ENCODE measurements around the gene MAZ. TPM values are rescaled to one million over a fixed set of nuclear protein-coding genes. Genes with fewer than 3 reads are reported as not detected.

Gene MAZ
- total and polyA plus RNA-seq, 2 of the 8 experiments (the other 6 are each of a cell fraction or from before 2014, with no cell fraction given) = 219 to 380 TPM

DNA sequence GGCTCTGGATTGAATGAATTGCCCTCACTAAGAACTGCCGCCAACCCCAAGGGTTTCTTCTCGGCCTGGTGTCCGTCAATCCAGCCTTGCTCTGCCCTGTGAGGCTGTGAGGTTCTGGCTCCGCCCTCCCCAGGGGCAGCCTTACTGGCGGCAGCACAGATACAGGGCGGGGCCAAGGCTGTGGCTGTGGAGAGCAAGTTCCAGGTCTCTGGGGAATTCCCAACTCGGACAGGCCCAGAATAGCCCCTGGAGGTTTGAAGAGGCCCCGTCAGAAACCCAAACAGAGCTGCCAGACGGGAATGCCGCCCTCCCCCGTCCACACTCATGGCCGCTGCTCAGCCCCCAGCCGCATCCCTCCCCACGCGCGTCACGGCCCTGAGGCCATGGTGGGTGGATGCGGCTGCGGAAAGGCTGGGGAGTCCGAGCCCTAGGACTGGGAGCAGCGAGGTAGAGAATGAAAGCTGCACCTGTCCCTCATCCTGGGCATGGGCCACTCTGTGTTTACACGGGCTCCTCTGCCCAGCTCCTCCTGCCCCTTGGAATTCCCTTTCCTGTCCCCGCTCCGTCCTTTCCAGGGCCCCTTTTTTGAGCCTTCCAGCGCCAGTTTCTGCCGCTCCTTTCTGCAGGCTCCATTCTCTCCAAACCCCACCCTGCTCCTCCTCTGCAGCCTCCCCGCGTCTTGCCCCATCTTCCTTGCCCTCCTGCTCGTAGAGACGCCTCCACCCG is 5.0 kb downstream of the MAZ start (continued):
- TF ChIP-seq EP300 (IDR thresholded peaks at IDR 0.05; ENCODE audit: borderline replicate concordance in 1 of 2, low read depth in 2 of 2, low read length in 2 of 2) (no peak), POLR2A (IDR thresholded peaks at IDR 0.05; ENCODE audit: control extremely low read depth in 1 of 2, low read depth in 2 of 2, low read length in 2 of 2) (peak in 1 of 2 experiments; percentile 78; a peak in 1 of 3 replicates), SIN3A (conservative IDR thresholded peaks at IDR 0.05 in 1 of 2, IDR thresholded peaks at IDR 0.05 in 1 of 2; ENCODE audit: low read depth in 1 of 2, low read length in 2 of 2) (peak; percentile 73 to 87), TAF7 (optimal IDR thresholded peaks at IDR 0.05; ENCODE audit: borderline replicate concordance, low read depth, low read length) (peak; percentile 17), HDAC6 (IDR thresholded peaks at IDR 0.05; ENCODE audit: low read depth, low read length) (no peak), POLR2AphosphoS5 (IDR thresholded peaks at IDR 0.05; ENCODE audit: low read depth, low read length) (peak; percentile 83), CBX5 (IDR thresholded peaks at IDR 0.05; ENCODE audit: low read depth, low read length) (no peak), SAP30 (IDR thresholded peaks at IDR 0.05; ENCODE audit: insufficient read depth, insufficient replicate concordance, low read length) (peak; percentile 75), TCF12 (IDR thresholded peaks at IDR 0.05; ENCODE audit: low read depth, low read length) (no peak)
- TF ChIP-seq, protein P1, sequence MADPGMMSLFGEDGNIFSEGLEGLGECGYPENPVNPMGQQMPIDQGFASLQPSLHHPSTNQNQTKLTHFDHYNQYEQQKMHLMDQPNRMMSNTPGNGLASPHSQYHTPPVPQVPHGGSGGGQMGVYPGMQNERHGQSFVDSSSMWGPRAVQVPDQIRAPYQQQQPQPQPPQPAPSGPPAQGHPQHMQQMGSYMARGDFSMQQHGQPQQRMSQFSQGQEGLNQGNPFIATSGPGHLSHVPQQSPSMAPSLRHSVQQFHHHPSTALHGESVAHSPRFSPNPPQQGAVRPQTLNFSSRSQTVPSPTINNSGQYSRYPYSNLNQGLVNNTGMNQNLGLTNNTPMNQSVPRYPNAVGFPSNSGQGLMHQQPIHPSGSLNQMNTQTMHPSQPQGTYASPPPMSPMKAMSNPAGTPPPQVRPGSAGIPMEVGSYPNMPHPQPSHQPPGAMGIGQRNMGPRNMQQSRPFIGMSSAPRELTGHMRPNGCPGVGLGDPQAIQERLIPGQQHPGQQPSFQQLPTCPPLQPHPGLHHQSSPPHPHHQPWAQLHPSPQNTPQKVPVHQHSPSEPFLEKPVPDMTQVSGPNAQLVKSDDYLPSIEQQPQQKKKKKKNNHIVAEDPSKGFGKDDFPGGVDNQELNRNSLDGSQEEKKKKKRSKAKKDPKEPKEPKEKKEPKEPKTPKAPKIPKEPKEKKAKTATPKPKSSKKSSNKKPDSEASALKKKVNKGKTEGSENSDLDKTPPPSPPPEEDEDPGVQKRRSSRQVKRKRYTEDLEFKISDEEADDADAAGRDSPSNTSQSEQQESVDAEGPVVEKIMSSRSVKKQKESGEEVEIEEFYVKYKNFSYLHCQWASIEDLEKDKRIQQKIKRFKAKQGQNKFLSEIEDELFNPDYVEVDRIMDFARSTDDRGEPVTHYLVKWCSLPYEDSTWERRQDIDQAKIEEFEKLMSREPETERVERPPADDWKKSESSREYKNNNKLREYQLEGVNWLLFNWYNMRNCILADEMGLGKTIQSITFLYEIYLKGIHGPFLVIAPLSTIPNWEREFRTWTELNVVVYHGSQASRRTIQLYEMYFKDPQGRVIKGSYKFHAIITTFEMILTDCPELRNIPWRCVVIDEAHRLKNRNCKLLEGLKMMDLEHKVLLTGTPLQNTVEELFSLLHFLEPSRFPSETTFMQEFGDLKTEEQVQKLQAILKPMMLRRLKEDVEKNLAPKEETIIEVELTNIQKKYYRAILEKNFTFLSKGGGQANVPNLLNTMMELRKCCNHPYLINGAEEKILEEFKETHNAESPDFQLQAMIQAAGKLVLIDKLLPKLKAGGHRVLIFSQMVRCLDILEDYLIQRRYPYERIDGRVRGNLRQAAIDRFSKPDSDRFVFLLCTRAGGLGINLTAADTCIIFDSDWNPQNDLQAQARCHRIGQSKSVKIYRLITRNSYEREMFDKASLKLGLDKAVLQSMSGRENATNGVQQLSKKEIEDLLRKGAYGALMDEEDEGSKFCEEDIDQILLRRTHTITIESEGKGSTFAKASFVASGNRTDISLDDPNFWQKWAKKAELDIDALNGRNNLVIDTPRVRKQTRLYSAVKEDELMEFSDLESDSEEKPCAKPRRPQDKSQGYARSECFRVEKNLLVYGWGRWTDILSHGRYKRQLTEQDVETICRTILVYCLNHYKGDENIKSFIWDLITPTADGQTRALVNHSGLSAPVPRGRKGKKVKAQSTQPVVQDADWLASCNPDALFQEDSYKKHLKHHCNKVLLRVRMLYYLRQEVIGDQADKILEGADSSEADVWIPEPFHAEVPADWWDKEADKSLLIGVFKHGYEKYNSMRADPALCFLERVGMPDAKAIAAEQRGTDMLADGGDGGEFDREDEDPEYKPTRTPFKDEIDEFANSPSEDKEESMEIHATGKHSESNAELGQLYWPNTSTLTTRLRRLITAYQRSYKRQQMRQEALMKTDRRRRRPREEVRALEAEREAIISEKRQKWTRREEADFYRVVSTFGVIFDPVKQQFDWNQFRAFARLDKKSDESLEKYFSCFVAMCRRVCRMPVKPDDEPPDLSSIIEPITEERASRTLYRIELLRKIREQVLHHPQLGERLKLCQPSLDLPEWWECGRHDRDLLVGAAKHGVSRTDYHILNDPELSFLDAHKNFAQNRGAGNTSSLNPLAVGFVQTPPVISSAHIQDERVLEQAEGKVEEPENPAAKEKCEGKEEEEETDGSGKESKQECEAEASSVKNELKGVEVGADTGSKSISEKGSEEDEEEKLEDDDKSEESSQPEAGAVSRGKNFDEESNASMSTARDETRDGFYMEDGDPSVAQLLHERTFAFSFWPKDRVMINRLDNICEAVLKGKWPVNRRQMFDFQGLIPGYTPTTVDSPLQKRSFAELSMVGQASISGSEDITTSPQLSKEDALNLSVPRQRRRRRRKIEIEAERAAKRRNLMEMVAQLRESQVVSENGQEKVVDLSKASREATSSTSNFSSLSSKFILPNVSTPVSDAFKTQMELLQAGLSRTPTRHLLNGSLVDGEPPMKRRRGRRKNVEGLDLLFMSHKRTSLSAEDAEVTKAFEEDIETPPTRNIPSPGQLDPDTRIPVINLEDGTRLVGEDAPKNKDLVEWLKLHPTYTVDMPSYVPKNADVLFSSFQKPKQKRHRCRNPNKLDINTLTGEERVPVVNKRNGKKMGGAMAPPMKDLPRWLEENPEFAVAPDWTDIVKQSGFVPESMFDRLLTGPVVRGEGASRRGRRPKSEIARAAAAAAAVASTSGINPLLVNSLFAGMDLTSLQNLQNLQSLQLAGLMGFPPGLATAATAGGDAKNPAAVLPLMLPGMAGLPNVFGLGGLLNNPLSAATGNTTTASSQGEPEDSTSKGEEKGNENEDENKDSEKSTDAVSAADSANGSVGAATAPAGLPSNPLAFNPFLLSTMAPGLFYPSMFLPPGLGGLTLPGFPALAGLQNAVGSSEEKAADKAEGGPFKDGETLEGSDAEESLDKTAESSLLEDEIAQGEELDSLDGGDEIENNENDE (IDR thresholded peaks at IDR 0.05; ENCODE audit: insufficient replicate concordance, low read length) = no peak

Data from H1 (cell line).